Neural progenitor cell (in vitro differentiated cells): ENCODE results near the gene GARIN6. TPM values are rescaled to one million over a fixed set of nuclear protein-coding genes. Genes with fewer than 3 reads are reported as not detected.
A peak's percentile ranks its signal among the peaks of the same experiment; 100 is the strongest.
"Not testable (repeated sequence)": the region's sequence is repeated elsewhere in the genome, so short reads cannot be mapped to it uniquely, and the experiment has no call there.

Experiments
- DNase-seq: peaks from one replicate; pipeline ENCODE4 v3.0.0-alpha.2; 2016; ENCODE audit warnings: low spot score
- H2AFZ ChIP-seq: fragments of 200-600 bp; sonication (generic); replicated peaks from 2 replicates; pipeline ENCODE4 v1.6.1; 2016; ENCODE audit warnings: antibody characterized with exemption
- H3F3A ChIP-seq: fragments of 200-600 bp; sonication (generic); 2 replicates; pipeline ENCODE4 v1.6.1; 2016; ENCODE audit warnings: antibody characterized with exemption, low read depth
- H3K27ac ChIP-seq: fragments of 200-600 bp; sonication (generic); 2 replicates; pipeline ENCODE4 v1.5.1; 2016; ENCODE audit warnings: mild to moderate bottlenecking
- H3K27me3 ChIP-seq: fragments of 200-600 bp; sonication (generic); 2 replicates; pipeline ENCODE4 v1.6.1; 2016; ENCODE audit warnings: mild to moderate bottlenecking, moderate library complexity
- H3K36me3 ChIP-seq: fragments of 200-600 bp; sonication (generic); 2 replicates; pipeline ENCODE4 v1.5.1; 2016
- H3K4me1 ChIP-seq: fragments of 200-600 bp; sonication (generic); 2 replicates; pipeline ENCODE4 v1.6.1; 2016; ENCODE audit warnings: mixed run types
- H3K4me2 ChIP-seq: fragments of 200-600 bp; sonication (generic); 2 replicates; pipeline ENCODE4 v1.6.1; 2016
- H3K4me3 ChIP-seq: fragments of 200-600 bp; sonication (generic); 2 replicates; pipeline ENCODE4 v1.5.1; 2016
- H3K79me2 ChIP-seq: fragments of 200-600 bp; sonication (generic); 2 replicates; pipeline ENCODE4 v1.6.1; 2016; ENCODE audit warnings: low read depth
- H3K9ac ChIP-seq: fragments of 200-600 bp; sonication (generic); 2 replicates; pipeline ENCODE4 v1.6.1; 2016
- H3K9me3 ChIP-seq: fragments of 200-600 bp; sonication (generic); 2 replicates; pipeline ENCODE4 v1.5.1; 2016; ENCODE audit warnings: low read depth
- H4K20me1 ChIP-seq: fragments of 200-600 bp; sonication (generic); 2 replicates; pipeline ENCODE4 v1.6.1; 2016; ENCODE audit warnings: low read depth
- H3K27ac Mint-ChIP-seq: 3 replicates; pipeline ENCODE4 v1.8.0; 2021; ENCODE audit warnings: mixed read lengths
- H3K27me3 Mint-ChIP-seq: 2 replicates; pipeline ENCODE4 v1.8.0; 2022; ENCODE audit warnings: low read depth, mild to moderate bottlenecking, inconsistent platforms, moderate library complexity, mixed read lengths; ENCODE audit not compliant: insufficient read depth
- H3K36me3 Mint-ChIP-seq: 3 replicates; pipeline ENCODE4 v1.8.0; 2021; ENCODE audit warnings: mixed read lengths
- H3K4me1 Mint-ChIP-seq: 3 replicates; pipeline ENCODE4 v1.8.0; 2021; ENCODE audit warnings: mixed read lengths
- H3K4me3 Mint-ChIP-seq: 3 replicates; pipeline ENCODE4 v1.8.0; 2021; ENCODE audit warnings: mild to moderate bottlenecking, moderate library complexity, mixed read lengths
- H3K9me3 Mint-ChIP-seq: 3 replicates; pipeline ENCODE4 v1.8.0; 2020; ENCODE audit warnings: mixed read lengths
- CTCF ChIP-seq: fragments of 200-600 bp; sonication (generic); IDR thresholded peaks from 2 replicates; pipeline ENCODE4 v1.5.1; 2017; ENCODE audit warnings: antibody characterized with exemption, mild to moderate bottlenecking
- EZH2 ChIP-seq: fragments of 200-600 bp; sonication (generic); IDR thresholded peaks from 2 replicates; pipeline ENCODE4 v1.6.1; 2017; ENCODE audit warnings: antibody characterized with exemption, mild to moderate bottlenecking, moderate library complexity
- EZH2phosphoT487 ChIP-seq: fragments of 200-600 bp; sonication (generic); IDR thresholded peaks from 2 replicates; pipeline ENCODE4 v1.6.1; 2017; ENCODE audit warnings: antibody characterized with exemption
- total RNA-seq: library from RNA; depleted of rRNA; stranded (reverse); fragments of >200 nt; gene quantifications from 2 replicates; pipeline ENCODE4 v1.2.3, GENCODE V29; 2015; ENCODE audit warnings: low replicate concordance

GARIN6 gene
- total RNA-seq, 1 donor from 2014 or later: not detected

GRCh38 chr12:99618657-99619056 lies 28.9 kb upstream of the GARIN6 start:
- no peaks in the 10 kb centered on the region for H3K36me3 Mint-ChIP-seq
- no peaks in the 10 kb centered on the region for H3K36me3 ChIP-seq
- no peak overlapping the region for H3K27ac ChIP-seq
- no peaks in the 10 kb centered on the region for H3K27me3 ChIP-seq
- no peak for TF ChIP-seq EZH2
- no peak for TF ChIP-seq EZH2phosphoT487
- TF ChIP-seq CTCF: no peak
- H3K4me3 Mint-ChIP-seq: no peak overlapping the region
- H3F3A ChIP-seq: no peaks in the 10 kb centered on the region
- H2AFZ ChIP-seq: no peak overlapping the region
- no peaks in the 10 kb centered on the region for H4K20me1 ChIP-seq
- no peaks in the 10 kb centered on the region for H3K79me2 ChIP-seq
- no peak for DNase-seq
- no peak overlapping the region for H3K4me3 ChIP-seq
- no peaks in the 10 kb centered on the region for H3K9me3 ChIP-seq
- H3K4me1 Mint-ChIP-seq: no peaks in the 10 kb centered on the region
- H3K27me3 Mint-ChIP-seq: no peaks in the 10 kb centered on the region
- no peak overlapping the region for H3K9ac ChIP-seq
- H3K27ac Mint-ChIP-seq: no peak overlapping the region
- no peaks in the 10 kb centered on the region for H3K4me1 ChIP-seq
- H3K4me2 ChIP-seq: no peak overlapping the region
- peaks cover 34% of the 10 kb centered on the region for H3K9me3 Mint-ChIP-seq

GRCh38 chr12:99619389-99620158 lies 28.0 kb upstream of the GARIN6 start:
- Mint-ChIP-seq H3K9me3 (peaks cover 34% of the 10 kb centered on the region), H3K36me3 (no peaks in the 10 kb centered on the region), H3K27ac (no peak overlapping the region), H3K4me3 (no peak overlapping the region), H3K27me3 (no peaks in the 10 kb centered on the region), H3K4me1 (no peaks in the 10 kb centered on the region)
- H4K20me1 ChIP-seq: no peaks in the 10 kb centered on the region
- no peak overlapping the region for H3K4me2 ChIP-seq
- no peak overlapping the region for H3K27ac ChIP-seq
- H3K9ac ChIP-seq: no peak overlapping the region
- peak overlapping the region; percentile 85 for H2AFZ ChIP-seq
- no peaks in the 10 kb centered on the region for H3K36me3 ChIP-seq
- peak; percentile 70 for DNase-seq
- H3K27me3 ChIP-seq: no peaks in the 10 kb centered on the region
- H3F3A ChIP-seq: no peaks in the 10 kb centered on the region
- no peaks in the 10 kb centered on the region for H3K4me1 ChIP-seq
- H3K79me2 ChIP-seq: no peaks in the 10 kb centered on the region
- H3K4me3 ChIP-seq: no peak overlapping the region
- H3K9me3 ChIP-seq: no peaks in the 10 kb centered on the region
- TF ChIP-seq EZH2 (no peak), EZH2phosphoT487 (no peak), CTCF (peak; percentile 92)

GRCh38 chr12:99620159-99620479 lies 27.4 kb upstream of the GARIN6 start:
- Histone ChIP-seq H4K20me1 (no peaks in the 10 kb centered on the region), H3K9me3 (no peaks in the 10 kb centered on the region), H3K79me2 (no peaks in the 10 kb centered on the region), H3K27me3 (no peaks in the 10 kb centered on the region), H3F3A (no peaks in the 10 kb centered on the region), H3K36me3 (no peaks in the 10 kb centered on the region), H3K27ac (no peak overlapping the region), H3K4me1 (no peaks in the 10 kb centered on the region), H3K9ac (no peak overlapping the region), H3K4me3 (no peak overlapping the region), H2AFZ (no peak overlapping the region), H3K4me2 (no peak overlapping the region)
- no peak for DNase-seq
- Mint-ChIP-seq H3K27ac (no peak overlapping the region), H3K27me3 (no peaks in the 10 kb centered on the region), H3K9me3 (peaks cover 34% of the 10 kb centered on the region), H3K4me1 (no peaks in the 10 kb centered on the region), H3K4me3 (no peak overlapping the region), H3K36me3 (no peaks in the 10 kb centered on the region)
- TF ChIP-seq EZH2phosphoT487: no peak
- TF ChIP-seq EZH2: no peak
- TF ChIP-seq CTCF: no peak

- H3F3A ChIP-seq, H3K4me3 ChIP-seq, DNase-seq: not testable (repeated sequence)
Measured at GRCh38 chr12:99624591-99624990, 23.0 kb upstream of the GARIN6 start.

More at GRCh38 chr12:99624591-99624990, 23.0 kb upstream of the GARIN6 start:
- H3K4me1 ChIP-seq, H3K36me3 ChIP-seq, H3K9ac ChIP-seq, H3K27ac ChIP-seq, H3K27me3 Mint-ChIP-seq, H3K27ac Mint-ChIP-seq, H3K4me3 Mint-ChIP-seq, H3K4me1 Mint-ChIP-seq, H2AFZ ChIP-seq, H3K4me2 ChIP-seq, H3K36me3 Mint-ChIP-seq, H3K79me2 ChIP-seq, H3K9me3 ChIP-seq, H3K27me3 ChIP-seq, H4K20me1 ChIP-seq: not testable (repeated sequence)
- peaks cover 25% of the 10 kb centered on the region for H3K9me3 Mint-ChIP-seq
